HepG2 (cell line): ENCODE results near the gene NISCH. TPM values are rescaled to one million over a fixed set of nuclear protein-coding genes. Genes with fewer than 3 reads are reported as not detected.

Experiments
- CEBPG ChIP-seq: IDR thresholded peaks from 2 replicates; pipeline ENCODE4 v1.6.1; 2016
- EEA1 ChIP-seq: sonication (generic); formaldehyde crosslinking; IDR thresholded peaks from 2 replicates; pipeline ENCODE4 v1.5.1; 2020; ENCODE audit warnings: mild to moderate bottlenecking, missing genetic modification reagents, borderline replicate concordance
- FOSL1 ChIP-seq: sonication (generic); formaldehyde crosslinking; IDR thresholded peaks from 2 replicates; pipeline ENCODE4 v1.9.0; 2021; ENCODE audit warnings: missing genetic modification reagents, borderline replicate concordance
- MBD4 ChIP-seq: IDR thresholded peaks from 2 replicates; pipeline ENCODE4 v1.6.1; 2012; ENCODE audit warnings: low read length, inconsistent platforms, borderline replicate concordance
- MXD4 ChIP-seq: IDR thresholded peaks from 2 replicates; pipeline ENCODE4 v1.6.1; 2016; ENCODE audit warnings: mild to moderate bottlenecking, missing biosample characterization, missing genetic modification reagents
- PAF1 ChIP-seq: IDR thresholded peaks from 2 replicates; pipeline ENCODE4 v1.6.1; 2016; ENCODE audit warnings: missing genetic modification reagents, missing compliant biosample characterization
- POLR2A ChIP-seq, 2 experiments: IDR thresholded peaks; 2 replicates each; pipeline ENCODE4 v1.6.1; 2011; ENCODE audit warnings: low read depth in 2 of 2, low read length in 2 of 2, mild to moderate bottlenecking in 1 of 2, moderate library complexity in 1 of 2; ENCODE audit not compliant: insufficient read depth in 1 of 2
- SP1 ChIP-seq, 2 experiments: fragments of 450-650 bp in 1 of 2; sonication (generic) in 1 of 2; formaldehyde crosslinking in 1 of 2; IDR thresholded peaks; 2 replicates each; pipeline versions ENCODE4 v1.4.0 to v1.6.1; 2016 to 2020; ENCODE audit warnings: missing genetic modification reagents in 1 of 2
- TARDBP ChIP-seq: sonication (generic); formaldehyde crosslinking; IDR thresholded peaks from 2 replicates; pipeline ENCODE4 v1.8.0; 2022; ENCODE audit warnings: mild to moderate bottlenecking, missing genetic modification reagents
- TGIF2 ChIP-seq: IDR thresholded peaks from 2 replicates; pipeline ENCODE4 v1.6.1; 2016; ENCODE audit warnings: control low read depth, missing compliant biosample characterization
- XRCC5 ChIP-seq: fragments of 200-400 bp; formaldehyde crosslinking; optimal IDR thresholded peaks from 2 replicates; pipeline ENCODE3; 2017; ENCODE audit warnings: mild to moderate bottlenecking, low read length
- ZFP82 ChIP-seq: sonication (generic); formaldehyde crosslinking; IDR thresholded peaks from 2 replicates; pipeline ENCODE4 v1.5.1; 2020; ENCODE audit warnings: mild to moderate bottlenecking, missing genetic modification reagents, borderline replicate concordance
- ZNF543 ChIP-seq: sonication (generic); formaldehyde crosslinking; IDR thresholded peaks from 2 replicates; pipeline ENCODE4 v1.4.0; 2020; ENCODE audit warnings: mild to moderate bottlenecking, missing genetic modification reagents
- ZNF569 ChIP-seq: sonication (generic); formaldehyde crosslinking; IDR thresholded peaks from 2 replicates; pipeline ENCODE4 v1.5.0; 2020; ENCODE audit warnings: mild to moderate bottlenecking, missing genetic modification reagents, moderate library complexity, borderline replicate concordance
- ZNF782 ChIP-seq: sonication (generic); formaldehyde crosslinking; IDR thresholded peaks from 2 replicates; pipeline ENCODE4 v1.4.0; 2020; ENCODE audit warnings: missing genetic modification reagents, mild to moderate bottlenecking, borderline replicate concordance
- ZNF790 ChIP-seq: sonication (generic); formaldehyde crosslinking; IDR thresholded peaks from 2 replicates; pipeline ENCODE4 v1.8.0; 2022; ENCODE audit warnings: missing genetic modification reagents, mild to moderate bottlenecking, borderline replicate concordance
- polyA plus RNA-seq, 8 experiments: library from polyadenylated mRNA; depleted of rRNA in 3 of 8; stranded (reverse) in 7 of 8; unstranded in 1 of 8; fragments of >200 nt; fragmentation: Illumina TruSeq in 4 of 8; extraction: Trizol in 4 of 8; gene quantifications; 2 replicates each; pipeline versions ENCODE4 v1.2.1 to v1.2.3, GENCODE V29; 2011 to 2016; ENCODE audit warnings: low read depth in 4 of 8, missing spikeins in 1 of 8, mixed read lengths in 1 of 8; ENCODE audit not compliant: insufficient read depth in 1 of 8
- total RNA-seq, 5 experiments: library from RNA; depleted of rRNA; stranded (reverse); fragments of >200 nt; fragmentation: Illumina TruSeq; extraction: Trizol; gene quantifications; 2 replicates each; pipeline ENCODE4 v1.2.3, GENCODE V29; 2016; ENCODE audit warnings: low read depth in 1 of 5
- TF ChIP-seq, protein P1 (sequence below): sonication (generic); formaldehyde crosslinking; IDR thresholded peaks from 2 replicates; pipeline ENCODE4 v1.4.0; 2020; ENCODE audit warnings: missing genetic modification reagents
- TF ChIP-seq, protein P2 (sequence below): sonication (generic); formaldehyde crosslinking; IDR thresholded peaks from 2 replicates; pipeline ENCODE4 v1.8.0; 2022; ENCODE audit warnings: mild to moderate bottlenecking, missing genetic modification reagents
- TF ChIP-seq, protein P3 (sequence below): sonication (generic); formaldehyde crosslinking; IDR thresholded peaks from 2 replicates; pipeline ENCODE4 v1.5.1; 2020; ENCODE audit warnings: mild to moderate bottlenecking, missing genetic modification reagents, borderline replicate concordance
- TF ChIP-seq, protein P4 (sequence below): IDR thresholded peaks from 2 replicates; pipeline ENCODE4 v1.6.1; 2018; ENCODE audit warnings: missing genetic modification reagents

The NISCH gene
- total and polyA plus RNA-seq, 2 of the 13 experiments (the other 11 are each of a cell fraction or from before 2014, with no cell fraction given): 27.0 to 47.6 TPM

DNA sequence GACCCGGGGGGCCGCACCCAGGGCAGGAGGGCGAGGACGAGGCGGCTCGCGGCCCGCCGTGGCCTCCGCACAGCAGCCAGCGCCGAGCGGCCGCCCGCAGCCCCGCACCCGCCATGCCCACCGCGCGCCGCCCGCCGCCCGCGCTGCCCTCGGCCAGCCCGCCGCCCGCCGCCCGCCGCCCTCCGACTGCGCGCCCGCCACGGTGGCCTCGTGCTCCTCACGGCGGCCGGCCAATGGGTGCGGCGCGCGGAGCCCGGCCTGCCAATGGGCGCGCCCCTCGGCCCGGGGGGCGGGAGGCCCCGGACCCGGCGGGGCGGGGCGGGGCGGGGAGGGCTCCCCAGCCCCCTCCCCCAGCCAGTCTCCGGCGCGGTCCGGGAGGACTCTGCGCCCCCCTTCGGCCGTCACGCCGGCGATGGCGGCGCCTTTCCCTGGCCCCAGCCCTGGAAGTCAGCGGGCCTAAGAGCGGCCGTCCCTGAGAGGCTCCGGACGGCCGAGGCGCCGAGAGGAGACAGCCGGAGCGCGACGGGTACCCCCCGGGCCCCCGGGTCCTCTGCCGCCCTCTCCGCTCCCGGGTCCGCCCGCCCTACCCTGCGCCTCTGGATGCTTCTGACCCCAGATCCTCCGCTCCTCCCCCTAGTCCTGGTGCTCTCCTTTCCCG is 78.3 kb downstream of the NISCH start, which contains the start of gene NT5DC2 (continued):
- TF ChIP-seq ZNF782 (CRISPR knock-in tag) (no peak; the same call in 1 of the 2 replicates), ZNF543 (CRISPR knock-in tag) (peak; percentile 54; the same call in 1 of the 2 replicates), XRCC5 (peak; percentile 24), ZNF569 (CRISPR knock-in tag) (0 out of 2 replicates have a peak, but pooled peaks have one; percentile 59), ZFP82 (CRISPR knock-in tag) (peak; percentile 92; the same call in 1 of the 2 replicates), PAF1 (CRISPR knock-in tag) (no peak), SP1 (IDR thresholded peaks at IDR 0.05) (no peak), SP1 (CRISPR knock-in tag; IDR thresholded peaks at IDR 0.05) (peak; percentile 59; the same call in 1 of the 2 replicates), FOSL1 (CRISPR knock-in tag) (no peak), TGIF2 (CRISPR knock-in tag) (peak; percentile 34; the same call in 1 of the 2 replicates), POLR2A (IDR thresholded peaks at IDR 0.05; ENCODE audit: insufficient read depth in 1 of 2, low read depth in 2 of 2, low read length in 2 of 2) (peak in 1 of 2 experiments; percentile 36; a peak in 1 of 4 replicates), TARDBP (CRISPR knock-in tag) (no peak), ZNF790 (CRISPR knock-in tag) (peak; percentile 97; the same call in 1 of the 2 replicates), MBD4 (no peak), CEBPG (CRISPR knock-in tag) (no peak), EEA1 (CRISPR knock-in tag) (0 out of 2 replicates have a peak, but pooled peaks have one; percentile 17), MXD4 (CRISPR knock-in tag) (no peak)
- TF ChIP-seq, protein P1, sequence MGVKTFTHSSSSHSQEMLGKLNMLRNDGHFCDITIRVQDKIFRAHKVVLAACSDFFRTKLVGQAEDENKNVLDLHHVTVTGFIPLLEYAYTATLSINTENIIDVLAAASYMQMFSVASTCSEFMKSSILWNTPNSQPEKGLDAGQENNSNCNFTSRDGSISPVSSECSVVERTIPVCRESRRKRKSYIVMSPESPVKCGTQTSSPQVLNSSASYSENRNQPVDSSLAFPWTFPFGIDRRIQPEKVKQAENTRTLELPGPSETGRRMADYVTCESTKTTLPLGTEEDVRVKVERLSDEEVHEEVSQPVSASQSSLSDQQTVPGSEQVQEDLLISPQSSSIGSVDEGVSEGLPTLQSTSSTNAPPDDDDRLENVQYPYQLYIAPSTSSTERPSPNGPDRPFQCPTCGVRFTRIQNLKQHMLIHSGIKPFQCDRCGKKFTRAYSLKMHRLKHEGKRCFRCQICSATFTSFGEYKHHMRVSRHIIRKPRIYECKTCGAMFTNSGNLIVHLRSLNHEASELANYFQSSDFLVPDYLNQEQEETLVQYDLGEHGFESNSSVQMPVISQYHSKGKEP (CRISPR knock-in tag): no peak
- TF ChIP-seq, protein P2, sequence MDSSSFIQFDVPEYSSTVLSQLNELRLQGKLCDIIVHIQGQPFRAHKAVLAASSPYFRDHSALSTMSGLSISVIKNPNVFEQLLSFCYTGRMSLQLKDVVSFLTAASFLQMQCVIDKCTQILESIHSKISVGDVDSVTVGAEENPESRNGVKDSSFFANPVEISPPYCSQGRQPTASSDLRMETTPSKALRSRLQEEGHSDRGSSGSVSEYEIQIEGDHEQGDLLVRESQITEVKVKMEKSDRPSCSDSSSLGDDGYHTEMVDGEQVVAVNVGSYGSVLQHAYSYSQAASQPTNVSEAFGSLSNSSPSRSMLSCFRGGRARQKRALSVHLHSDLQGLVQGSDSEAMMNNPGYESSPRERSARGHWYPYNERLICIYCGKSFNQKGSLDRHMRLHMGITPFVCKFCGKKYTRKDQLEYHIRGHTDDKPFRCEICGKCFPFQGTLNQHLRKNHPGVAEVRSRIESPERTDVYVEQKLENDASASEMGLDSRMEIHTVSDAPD (CRISPR knock-in tag): no peak
- TF ChIP-seq, protein P3, sequence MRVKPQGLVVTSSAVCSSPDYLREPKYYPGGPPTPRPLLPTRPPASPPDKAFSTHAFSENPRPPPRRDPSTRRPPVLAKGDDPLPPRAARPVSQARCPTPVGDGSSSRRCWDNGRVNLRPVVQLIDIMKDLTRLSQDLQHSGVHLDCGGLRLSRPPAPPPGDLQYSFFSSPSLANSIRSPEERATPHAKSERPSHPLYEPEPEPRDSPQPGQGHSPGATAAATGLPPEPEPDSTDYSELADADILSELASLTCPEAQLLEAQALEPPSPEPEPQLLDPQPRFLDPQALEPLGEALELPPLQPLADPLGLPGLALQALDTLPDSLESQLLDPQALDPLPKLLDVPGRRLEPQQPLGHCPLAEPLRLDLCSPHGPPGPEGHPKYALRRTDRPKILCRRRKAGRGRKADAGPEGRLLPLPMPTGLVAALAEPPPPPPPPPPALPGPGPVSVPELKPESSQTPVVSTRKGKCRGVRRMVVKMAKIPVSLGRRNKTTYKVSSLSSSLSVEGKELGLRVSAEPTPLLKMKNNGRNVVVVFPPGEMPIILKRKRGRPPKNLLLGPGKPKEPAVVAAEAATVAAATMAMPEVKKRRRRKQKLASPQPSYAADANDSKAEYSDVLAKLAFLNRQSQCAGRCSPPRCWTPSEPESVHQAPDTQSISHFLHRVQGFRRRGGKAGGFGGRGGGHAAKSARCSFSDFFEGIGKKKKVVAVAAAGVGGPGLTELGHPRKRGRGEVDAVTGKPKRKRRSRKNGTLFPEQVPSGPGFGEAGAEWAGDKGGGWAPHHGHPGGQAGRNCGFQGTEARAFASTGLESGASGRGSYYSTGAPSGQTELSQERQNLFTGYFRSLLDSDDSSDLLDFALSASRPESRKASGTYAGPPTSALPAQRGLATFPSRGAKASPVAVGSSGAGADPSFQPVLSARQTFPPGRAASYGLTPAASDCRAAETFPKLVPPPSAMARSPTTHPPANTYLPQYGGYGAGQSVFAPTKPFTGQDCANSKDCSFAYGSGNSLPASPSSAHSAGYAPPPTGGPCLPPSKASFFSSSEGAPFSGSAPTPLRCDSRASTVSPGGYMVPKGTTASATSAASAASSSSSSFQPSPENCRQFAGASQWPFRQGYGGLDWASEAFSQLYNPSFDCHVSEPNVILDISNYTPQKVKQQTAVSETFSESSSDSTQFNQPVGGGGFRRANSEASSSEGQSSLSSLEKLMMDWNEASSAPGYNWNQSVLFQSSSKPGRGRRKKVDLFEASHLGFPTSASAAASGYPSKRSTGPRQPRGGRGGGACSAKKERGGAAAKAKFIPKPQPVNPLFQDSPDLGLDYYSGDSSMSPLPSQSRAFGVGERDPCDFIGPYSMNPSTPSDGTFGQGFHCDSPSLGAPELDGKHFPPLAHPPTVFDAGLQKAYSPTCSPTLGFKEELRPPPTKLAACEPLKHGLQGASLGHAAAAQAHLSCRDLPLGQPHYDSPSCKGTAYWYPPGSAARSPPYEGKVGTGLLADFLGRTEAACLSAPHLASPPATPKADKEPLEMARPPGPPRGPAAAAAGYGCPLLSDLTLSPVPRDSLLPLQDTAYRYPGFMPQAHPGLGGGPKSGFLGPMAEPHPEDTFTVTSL (CRISPR knock-in tag): 0 out of 2 replicates have a peak, but pooled peaks have one; percentile 39
- TF ChIP-seq, protein P4, sequence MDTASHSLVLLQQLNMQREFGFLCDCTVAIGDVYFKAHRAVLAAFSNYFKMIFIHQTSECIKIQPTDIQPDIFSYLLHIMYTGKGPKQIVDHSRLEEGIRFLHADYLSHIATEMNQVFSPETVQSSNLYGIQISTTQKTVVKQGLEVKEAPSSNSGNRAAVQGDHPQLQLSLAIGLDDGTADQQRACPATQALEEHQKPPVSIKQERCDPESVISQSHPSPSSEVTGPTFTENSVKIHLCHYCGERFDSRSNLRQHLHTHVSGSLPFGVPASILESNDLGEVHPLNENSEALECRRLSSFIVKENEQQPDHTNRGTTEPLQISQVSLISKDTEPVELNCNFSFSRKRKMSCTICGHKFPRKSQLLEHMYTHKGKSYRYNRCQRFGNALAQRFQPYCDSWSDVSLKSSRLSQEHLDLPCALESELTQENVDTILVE (CRISPR knock-in tag): no peak
